Neural cell (in vitro differentiated cells): ENCODE data around the gene LKAAEAR1.

Source experiments
- EP300 ChIP-seq: fragments of 450-650 bp; conservative IDR thresholded peaks from 2 replicates; pipeline ENCODE4 v1.6.1; 2014; ENCODE audit warnings: antibody characterized with exemption, mild to moderate bottlenecking, moderate library complexity; ENCODE audit not compliant: poor library complexity, severe bottlenecking
- EZH2 ChIP-seq: fragments of 200-600, 300-800 bp; shearing (Covaris generic), sonication (generic); IDR thresholded peaks from 2 replicates; pipeline ENCODE4 v1.6.1; 2014; ENCODE audit warnings: antibody characterized with exemption, low read length, borderline replicate concordance, mild to moderate bottlenecking; ENCODE audit not compliant: insufficient read depth, poor library complexity, severe bottlenecking
- SMC3 ChIP-seq: fragments of 450-650 bp; conservative IDR thresholded peaks from 2 replicates; pipeline ENCODE4 v1.6.1; 2014; ENCODE audit warnings: antibody characterized with exemption, mild to moderate bottlenecking, moderate library complexity; ENCODE audit not compliant: poor library complexity
- TF ChIP-seq, protein P1 (sequence below): fragments of 450-650 bp; IDR thresholded peaks from 2 replicates; pipeline ENCODE4 v1.5.1; 2014; ENCODE audit warnings: antibody characterized with exemption, mild to moderate bottlenecking, moderate library complexity; ENCODE audit not compliant: poor library complexity, severe bottlenecking

DNA sequence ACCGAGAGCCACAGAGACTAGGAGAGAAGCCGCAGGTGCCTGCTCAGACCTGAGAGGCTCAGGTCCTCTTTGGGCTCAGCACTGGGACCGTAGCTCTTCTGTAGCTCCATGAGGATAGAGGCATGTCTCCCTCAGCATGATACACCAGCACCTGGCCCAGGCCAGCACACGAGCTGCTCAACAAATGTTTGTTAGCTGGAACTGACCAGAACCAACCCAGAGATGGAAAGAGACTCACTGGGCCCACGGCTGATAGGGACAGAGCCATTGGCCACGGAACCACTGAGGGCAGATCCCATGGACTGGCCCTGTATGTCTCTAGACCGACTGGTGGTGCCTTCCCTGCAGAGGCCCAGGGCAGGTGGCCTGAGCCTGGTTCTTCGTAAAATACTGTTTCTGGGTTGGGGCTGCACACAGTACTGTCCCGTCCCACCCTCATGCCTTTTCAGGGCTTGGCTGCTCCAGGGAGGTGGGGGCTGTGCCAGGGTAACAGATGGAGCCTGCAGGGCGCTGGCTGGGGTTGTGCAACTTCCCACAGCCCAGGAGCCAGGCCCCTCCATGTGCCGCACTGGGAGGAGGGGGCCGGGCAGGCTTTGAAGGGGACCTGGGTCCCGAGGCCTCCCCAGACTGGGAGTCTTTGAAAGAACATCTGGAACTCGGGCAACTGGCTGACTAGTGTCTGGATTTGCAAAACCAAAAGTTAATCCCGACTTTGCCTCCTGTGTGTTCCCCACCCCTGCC lies 43.0 kb downstream of the LKAAEAR1 start:
- TF ChIP-seq, protein P1, sequence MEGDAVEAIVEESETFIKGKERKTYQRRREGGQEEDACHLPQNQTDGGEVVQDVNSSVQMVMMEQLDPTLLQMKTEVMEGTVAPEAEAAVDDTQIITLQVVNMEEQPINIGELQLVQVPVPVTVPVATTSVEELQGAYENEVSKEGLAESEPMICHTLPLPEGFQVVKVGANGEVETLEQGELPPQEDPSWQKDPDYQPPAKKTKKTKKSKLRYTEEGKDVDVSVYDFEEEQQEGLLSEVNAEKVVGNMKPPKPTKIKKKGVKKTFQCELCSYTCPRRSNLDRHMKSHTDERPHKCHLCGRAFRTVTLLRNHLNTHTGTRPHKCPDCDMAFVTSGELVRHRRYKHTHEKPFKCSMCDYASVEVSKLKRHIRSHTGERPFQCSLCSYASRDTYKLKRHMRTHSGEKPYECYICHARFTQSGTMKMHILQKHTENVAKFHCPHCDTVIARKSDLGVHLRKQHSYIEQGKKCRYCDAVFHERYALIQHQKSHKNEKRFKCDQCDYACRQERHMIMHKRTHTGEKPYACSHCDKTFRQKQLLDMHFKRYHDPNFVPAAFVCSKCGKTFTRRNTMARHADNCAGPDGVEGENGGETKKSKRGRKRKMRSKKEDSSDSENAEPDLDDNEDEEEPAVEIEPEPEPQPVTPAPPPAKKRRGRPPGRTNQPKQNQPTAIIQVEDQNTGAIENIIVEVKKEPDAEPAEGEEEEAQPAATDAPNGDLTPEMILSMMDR, result no peak
- TF ChIP-seq EP300, result no peak
- TF ChIP-seq SMC3, result no peak
- no peak for TF ChIP-seq EZH2
